ENCODE data around the gene PPP1R7. TPM values are rescaled to one million over a fixed set of nuclear protein-coding genes. Genes with fewer than 3 reads are reported as not detected.

PPP1R7 gene
- total RNA-seq, 1 donor from 2014 or later, result 52.9 TPM

GRCh38 chr2:241189093-241189855 lies 39.0 kb downstream of the PPP1R7 start:
- Mint-ChIP-seq H3K27me3 (ENCODE audit: insufficient read depth, low read depth) (peaks cover 2% of the 10 kb centered on the region), H3K36me3 (no peaks in the 10 kb centered on the region), H3K27ac (no peak overlapping the region), H3K9me3 (no peaks in the 10 kb centered on the region), H3K4me1 (peaks cover 7% of the 10 kb centered on the region), H3K4me3 (no peak overlapping the region)
- Histone ChIP-seq H2AFZ (replicated peaks) (no peak overlapping the region), H3K4me1 (peaks cover 10% of the 10 kb centered on the region), H3K4me2 (no peak overlapping the region), H3K27me3 (no peaks in the 10 kb centered on the region), H3K27ac (no peak overlapping the region), H4K20me1 (ENCODE audit: low read depth) (no peaks in the 10 kb centered on the region), H3K9ac (no peak overlapping the region), H3K36me3 (no peaks in the 10 kb centered on the region), H3K79me2 (ENCODE audit: low read depth) (no peaks in the 10 kb centered on the region), H3F3A (ENCODE audit: low read depth) (no peaks in the 10 kb centered on the region), H3K4me3 (no peak overlapping the region), H3K9me3 (ENCODE audit: low read depth) (no peaks in the 10 kb centered on the region)
- no peak for DNase-seq (ENCODE audit: low spot score)
- no peak for TF ChIP-seq CTCF (IDR thresholded peaks at IDR 0.05)
- TF ChIP-seq EZH2 (IDR thresholded peaks at IDR 0.05), result no peak
- TF ChIP-seq EZH2phosphoT487 (IDR thresholded peaks at IDR 0.05), result no peak

GRCh38 chr2:241189856-241190201 lies 39.6 kb downstream of the PPP1R7 start:
- H3K4me1 ChIP-seq, result peaks cover 10% of the 10 kb centered on the region
- no peak overlapping the region for H3K4me3 Mint-ChIP-seq
- no peaks in the 10 kb centered on the region for H3K27me3 ChIP-seq
- no peaks in the 10 kb centered on the region for H3K9me3 Mint-ChIP-seq
- no peak overlapping the region for H3K4me2 ChIP-seq
- no peaks in the 10 kb centered on the region for H3K36me3 ChIP-seq
- DNase-seq (ENCODE audit: low spot score), result no peak
- H3K4me1 Mint-ChIP-seq, result peaks cover 7% of the 10 kb centered on the region
- no peaks in the 10 kb centered on the region for H3K79me2 ChIP-seq (ENCODE audit: low read depth)
- no peak for TF ChIP-seq CTCF (IDR thresholded peaks at IDR 0.05)
- no peak for TF ChIP-seq EZH2phosphoT487 (IDR thresholded peaks at IDR 0.05)
- TF ChIP-seq EZH2 (IDR thresholded peaks at IDR 0.05), result no peak
- H3K9me3 ChIP-seq (ENCODE audit: low read depth), result no peaks in the 10 kb centered on the region
- no peaks in the 10 kb centered on the region for H4K20me1 ChIP-seq (ENCODE audit: low read depth)
- H3K27me3 Mint-ChIP-seq (ENCODE audit: insufficient read depth, low read depth), result peaks cover 2% of the 10 kb centered on the region
- no peak overlapping the region for H3K4me3 ChIP-seq
- no peaks in the 10 kb centered on the region for H3K36me3 Mint-ChIP-seq
- no peak overlapping the region for H3K27ac Mint-ChIP-seq
- no peak overlapping the region for H3K9ac ChIP-seq
- H3F3A ChIP-seq (ENCODE audit: low read depth), result no peaks in the 10 kb centered on the region
- H2AFZ ChIP-seq (replicated peaks), result no peak overlapping the region
- H3K27ac ChIP-seq, result no peak overlapping the region

GRCh38 chr2:241190291-241190981 lies 40.2 kb downstream of the PPP1R7 start:
- no peak overlapping the region for H3K27ac Mint-ChIP-seq
- DNase-seq (ENCODE audit: low spot score), result no peak
- no peak overlapping the region for H3K27ac ChIP-seq
- no peaks in the 10 kb centered on the region for H3K79me2 ChIP-seq (ENCODE audit: low read depth)
- no peak overlapping the region for H3K4me2 ChIP-seq
- H3K9me3 ChIP-seq (ENCODE audit: low read depth), result no peaks in the 10 kb centered on the region
- H3K4me3 ChIP-seq, result no peak overlapping the region
- peaks cover 7% of the 10 kb centered on the region for H3K4me1 Mint-ChIP-seq
- no peak overlapping the region for H3K4me3 Mint-ChIP-seq
- H2AFZ ChIP-seq (replicated peaks), result no peak overlapping the region
- H3K36me3 Mint-ChIP-seq, result no peaks in the 10 kb centered on the region
- no peaks in the 10 kb centered on the region for H4K20me1 ChIP-seq (ENCODE audit: low read depth)
- peaks cover 2% of the 10 kb centered on the region for H3K27me3 Mint-ChIP-seq (ENCODE audit: insufficient read depth, low read depth)
- no peaks in the 10 kb centered on the region for H3K27me3 ChIP-seq
- no peaks in the 10 kb centered on the region for H3F3A ChIP-seq (ENCODE audit: low read depth)
- TF ChIP-seq EZH2 (IDR thresholded peaks at IDR 0.05) (no peak), EZH2phosphoT487 (IDR thresholded peaks at IDR 0.05) (no peak), CTCF (IDR thresholded peaks at IDR 0.05) (no peak)
- H3K4me1 ChIP-seq, result peaks cover 10% of the 10 kb centered on the region
- no peak overlapping the region for H3K9ac ChIP-seq
- no peaks in the 10 kb centered on the region for H3K9me3 Mint-ChIP-seq
- H3K36me3 ChIP-seq, result no peaks in the 10 kb centered on the region

All from neural progenitor cell (in vitro differentiated cells).